HG03280 (cell line): ENCODE data around the gene STOML1.
"Not testable (repeated sequence)": the region's sequence is repeated elsewhere in the genome, so short reads cannot be mapped to it uniquely, and the experiment has no call there.

Source experiments
- ATAC-seq: cut with Tn5 transposase; IDR thresholded peaks from one replicate; pipeline ENCODE4 v1.9.1; 2021; ENCODE audit warnings: mild to moderate bottlenecking, moderate library complexity; ENCODE audit not compliant: unreplicated experiment

The STOML1 gene

GRCh38 chr15:73965758-73966113, 26.4 kb downstream of the STOML1 start:
- ATAC-seq = no peak

- peak; percentile 32 for ATAC-seq
Measured at GRCh38 chr15:73965094-73965757, 26.9 kb downstream of the STOML1 start.

GRCh38 chr15:73964736-73965093, 27.4 kb downstream of the STOML1 start:
- ATAC-seq = peak; percentile 72

GRCh38 chr15:73962433-73962832, 29.7 kb downstream of the STOML1 start:
- no peak for ATAC-seq

GRCh38 chr15:73960472-73961070, 31.5 kb downstream of the STOML1 start:
- ATAC-seq = not testable (repeated sequence)

GRCh38 chr15:73959801-73960200, 32.3 kb downstream of the STOML1 start:
- ATAC-seq = no peak

- ATAC-seq = no peak
Measured at GRCh38 chr15:73959012-73959581, 33.0 kb downstream of the STOML1 start.

- no peak for ATAC-seq
Measured at GRCh38 chr15:73957785-73958184, 34.3 kb downstream of the STOML1 start.

GRCh38 chr15:73957276-73957675, 34.8 kb downstream of the STOML1 start:
- no peak for ATAC-seq

GRCh38 chr15:73956743-73957135, 35.4 kb downstream of the STOML1 start:
- no peak for ATAC-seq

- no peak for ATAC-seq
Measured at GRCh38 chr15:73955861-73956742, 36.0 kb downstream of the STOML1 start.

- ATAC-seq = no peak
Measured at GRCh38 chr15:73955326-73955725, 36.8 kb downstream of the STOML1 start.

GRCh38 chr15:73954188-73955145, 37.6 kb downstream of the STOML1 start:
- no peak for ATAC-seq

GRCh38 chr15:73952913-73953750, 39.0 kb downstream of the STOML1 start:
- no peak for ATAC-seq

- ATAC-seq = no peak
Measured at GRCh38 chr15:73952171-73952912, 39.8 kb downstream of the STOML1 start.

- ATAC-seq = no peak
Measured at GRCh38 chr15:73951601-73952000, 40.5 kb downstream of the STOML1 start.

GRCh38 chr15:73950831-73951561, 41.1 kb downstream of the STOML1 start:
- ATAC-seq = no peak

- no peak for ATAC-seq
Measured at GRCh38 chr15:73950479-73950830, 41.6 kb downstream of the STOML1 start.
